Measurements from ENCODE around the gene BAZ2B.

DNA sequence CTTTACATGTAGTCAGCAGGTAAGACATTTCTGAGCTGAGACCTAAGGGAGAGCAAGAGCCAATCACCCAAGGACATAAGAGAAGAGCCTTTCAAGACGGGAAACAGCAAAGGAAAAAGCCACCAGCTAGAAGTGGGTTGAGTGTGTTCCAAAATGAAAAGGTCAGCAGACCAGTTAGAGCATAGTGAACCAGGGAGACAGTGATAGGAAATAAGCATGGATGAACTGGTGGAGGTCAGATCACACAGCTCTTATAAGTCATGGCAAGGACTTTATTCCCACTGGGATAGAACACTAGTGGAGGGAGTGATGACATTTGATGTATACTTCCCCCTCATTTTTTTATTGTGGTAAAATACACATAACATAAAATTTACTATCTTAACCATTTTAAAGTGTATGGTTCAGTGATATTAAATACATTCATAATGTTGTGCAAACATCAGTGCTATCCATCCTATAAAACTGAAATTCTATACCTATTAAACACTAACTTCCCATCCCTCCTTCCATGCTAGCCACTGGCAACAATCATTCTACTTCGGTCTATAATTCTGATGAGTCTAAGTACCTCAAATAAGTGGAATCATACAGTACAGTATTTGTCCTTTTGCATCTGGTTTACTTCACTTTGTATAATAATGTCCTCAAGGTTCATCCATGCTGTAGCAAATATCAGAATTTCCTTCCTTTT, 174.0 kb downstream of the BAZ2B start:
- TF ChIP-seq EP300 (IDR thresholded peaks at IDR 0.05; ENCODE audit: low read depth in 2 of 2, low read length in 2 of 2) (no peak), EP300 (CRISPR knock-in tag; IDR thresholded peaks at IDR 0.05; ENCODE audit: borderline replicate concordance) (no peak), TBL1XR1 (IDR thresholded peaks at IDR 0.05; ENCODE audit: borderline replicate concordance, low read length, partially characterized antibody) (no peak), SIN3A (IDR thresholded peaks at IDR 0.05; ENCODE audit: borderline replicate concordance, low read depth, low read length) (no peak), ZNF354B (CRISPR knock-in tag; IDR thresholded peaks at IDR 0.05) (no peak), RFX5 (IDR thresholded peaks at IDR 0.05; ENCODE audit: low read depth, low read length) (no peak)
- TF ChIP-seq, protein P1, sequence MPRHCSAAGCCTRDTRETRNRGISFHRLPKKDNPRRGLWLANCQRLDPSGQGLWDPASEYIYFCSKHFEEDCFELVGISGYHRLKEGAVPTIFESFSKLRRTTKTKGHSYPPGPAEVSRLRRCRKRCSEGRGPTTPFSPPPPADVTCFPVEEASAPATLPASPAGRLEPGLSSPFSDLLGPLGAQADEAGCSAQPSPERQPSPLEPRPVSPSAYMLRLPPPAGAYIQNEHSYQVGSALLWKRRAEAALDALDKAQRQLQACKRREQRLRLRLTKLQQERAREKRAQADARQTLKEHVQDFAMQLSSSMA (CRISPR knock-in tag; IDR thresholded peaks at IDR 0.05): no peak
- TF ChIP-seq, protein P2, sequence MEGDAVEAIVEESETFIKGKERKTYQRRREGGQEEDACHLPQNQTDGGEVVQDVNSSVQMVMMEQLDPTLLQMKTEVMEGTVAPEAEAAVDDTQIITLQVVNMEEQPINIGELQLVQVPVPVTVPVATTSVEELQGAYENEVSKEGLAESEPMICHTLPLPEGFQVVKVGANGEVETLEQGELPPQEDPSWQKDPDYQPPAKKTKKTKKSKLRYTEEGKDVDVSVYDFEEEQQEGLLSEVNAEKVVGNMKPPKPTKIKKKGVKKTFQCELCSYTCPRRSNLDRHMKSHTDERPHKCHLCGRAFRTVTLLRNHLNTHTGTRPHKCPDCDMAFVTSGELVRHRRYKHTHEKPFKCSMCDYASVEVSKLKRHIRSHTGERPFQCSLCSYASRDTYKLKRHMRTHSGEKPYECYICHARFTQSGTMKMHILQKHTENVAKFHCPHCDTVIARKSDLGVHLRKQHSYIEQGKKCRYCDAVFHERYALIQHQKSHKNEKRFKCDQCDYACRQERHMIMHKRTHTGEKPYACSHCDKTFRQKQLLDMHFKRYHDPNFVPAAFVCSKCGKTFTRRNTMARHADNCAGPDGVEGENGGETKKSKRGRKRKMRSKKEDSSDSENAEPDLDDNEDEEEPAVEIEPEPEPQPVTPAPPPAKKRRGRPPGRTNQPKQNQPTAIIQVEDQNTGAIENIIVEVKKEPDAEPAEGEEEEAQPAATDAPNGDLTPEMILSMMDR (CRISPR knock-in tag; IDR thresholded peaks at IDR 0.05): no peak
